NK-92 treated with Interleukin-12 subunit alpha and Interleukin-12 subunit beta, amount 100 ng/mL, for 24 hours (cell line): ENCODE data around the gene SPZ1.
"Not testable (repeated sequence)": the region's sequence is repeated elsewhere in the genome, so short reads cannot be mapped to it uniquely, and the experiment has no call there.

Experiments
- DNase-seq: peaks from one replicate; lab custom pipeline; 2025; lab: John Stamatoyannopoulos, UW

The SPZ1 gene

GRCh38 chr5:80319702-80320101 lies at the start of gene SPZ1:
Gene SPZ1, plus strand, starts transcription at chr5:80320002. Its CDS starts 214 bp downstream, at chr5:80320216.
- no peak for DNase-seq

- not testable (repeated sequence) for DNase-seq
These were observed 49.3 kb upstream of the SPZ1 start for GRCh38 chr5:80270543-80270942.

GRCh38 chr5:80275347-80275746 lies 44.5 kb upstream of the SPZ1 start:
- DNase-seq, result no peak

- DNase-seq, result no peak
These were observed 43.6 kb upstream of the SPZ1 start for GRCh38 chr5:80276186-80276585.

- DNase-seq, result no peak
These were observed 42.6 kb upstream of the SPZ1 start for GRCh38 chr5:80277191-80277590.

GRCh38 chr5:80282054-80282453 lies 37.7 kb upstream of the SPZ1 start:
- no peak for DNase-seq

- DNase-seq, result no peak
These were observed 36.4 kb upstream of the SPZ1 start for GRCh38 chr5:80283360-80283759.

GRCh38 chr5:80284720-80285119 lies 35.1 kb upstream of the SPZ1 start:
- DNase-seq, result no peak

GRCh38 chr5:80288177-80288576 lies 31.6 kb upstream of the SPZ1 start:
- DNase-seq, result no peak

- no peak for DNase-seq
These were observed 30.5 kb upstream of the SPZ1 start for GRCh38 chr5:80289320-80289719.

- no peak for DNase-seq
These were observed 28.0 kb upstream of the SPZ1 start for GRCh38 chr5:80291761-80292160.

GRCh38 chr5:80296121-80296520 lies 23.7 kb upstream of the SPZ1 start:
- DNase-seq, result no peak

- DNase-seq, result no peak
These were observed 20.2 kb upstream of the SPZ1 start for GRCh38 chr5:80299601-80300000.

- DNase-seq, result no peak
These were observed 19.7 kb upstream of the SPZ1 start for GRCh38 chr5:80300125-80300524.

GRCh38 chr5:80300796-80301195 lies 19.0 kb upstream of the SPZ1 start:
- DNase-seq, result not testable (repeated sequence)

- not testable (repeated sequence) for DNase-seq
These were observed 18.5 kb upstream of the SPZ1 start for GRCh38 chr5:80301342-80301741.

- DNase-seq, result no peak
These were observed 17.2 kb upstream of the SPZ1 start for GRCh38 chr5:80302636-80303035.

GRCh38 chr5:80308526-80308925 lies 11.3 kb upstream of the SPZ1 start:
- no peak for DNase-seq

GRCh38 chr5:80309871-80310665 lies 9.7 kb upstream of the SPZ1 start:
- no peak for DNase-seq

- DNase-seq, result no peak
These were observed 4.6 kb upstream of the SPZ1 start for GRCh38 chr5:80315244-80315643.

- DNase-seq, result no peak
These were observed 1.6 kb upstream of the SPZ1 start for GRCh38 chr5:80318212-80318611.

- no peak for DNase-seq
These were observed 5.1 kb downstream of the SPZ1 start for GRCh38 chr5:80324912-80325311.

GRCh38 chr5:80326468-80326867 lies 6.7 kb downstream of the SPZ1 start:
- DNase-seq, result no peak

- DNase-seq, result no peak
These were observed 17.6 kb downstream of the SPZ1 start for GRCh38 chr5:80337379-80337778.
